ENCODE measurements around the gene BTBD2. TPM values are rescaled to one million over a fixed set of nuclear protein-coding genes. Genes with fewer than 3 reads are reported as not detected.

BTBD2 gene
- polyA plus RNA-seq, 2 donors: 40.0 to 48.9 TPM

DNA sequence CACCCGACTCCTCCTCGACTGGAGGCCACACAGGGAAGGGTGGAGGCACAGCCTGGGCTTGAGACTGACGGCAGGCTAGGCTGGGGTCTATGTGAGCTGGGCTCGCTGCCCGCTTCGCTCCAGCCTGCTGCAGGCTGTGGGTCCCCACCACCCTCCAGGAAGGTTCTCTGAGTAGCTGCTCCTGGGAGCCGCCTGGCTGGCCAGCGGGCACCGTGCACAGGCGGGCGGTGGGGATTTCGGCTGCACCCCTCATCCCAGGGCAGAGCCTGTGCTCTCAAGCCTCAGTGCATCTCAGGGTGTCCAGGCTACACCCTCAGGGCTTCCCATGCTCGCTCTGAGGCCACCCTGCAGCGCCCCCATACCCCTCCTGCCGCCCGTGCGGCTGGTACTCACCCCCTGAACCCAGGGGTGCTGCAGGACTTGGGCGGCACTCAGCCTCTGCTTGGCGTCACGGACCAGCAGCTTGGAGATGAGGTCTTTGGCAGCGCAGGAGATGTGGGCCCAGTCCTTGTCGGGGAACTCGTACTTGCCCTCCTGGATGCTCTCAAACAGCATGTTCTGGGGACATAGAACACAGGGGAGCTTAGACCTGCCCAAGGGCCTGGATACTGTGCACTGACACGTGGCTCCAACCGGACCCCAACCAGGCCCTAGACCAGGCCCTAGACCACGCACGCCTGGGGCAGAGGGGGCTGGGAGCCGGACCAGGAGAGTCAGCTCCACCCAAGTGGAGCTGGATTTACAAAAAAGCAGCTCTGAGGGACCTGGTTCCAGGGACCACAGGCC lies 25.3 kb upstream of the BTBD2 start:
- H3K4me3 ChIP-seq (ENCODE audit: low read depth in 1 of 2, low read length in 2 of 2): no peak overlapping the region
- peaks cover 14 to 44% of the 10 kb centered on the region in 2 donors for H3K4me1 ChIP-seq (ENCODE audit: control insufficient read depth in 2 of 2, insufficient read depth in 2 of 2, low read length in 1 of 2)
- peak overlapping the region; percentile 95 to 97 for H3K27ac ChIP-seq (ENCODE audit: low read depth in 2 of 2, low read length in 1 of 2)
- WGBS, 2 donors: 77 to 82% methylated on average over 28 of the region's 28 CpGs
- H3K9me3 ChIP-seq (ENCODE audit: control insufficient read depth in 2 of 2, insufficient read depth in 1 of 2, low read depth in 1 of 2, low read length in 1 of 2): peaks cover 0 to 2% of the 10 kb centered on the region in 2 donors
- H3K36me3 ChIP-seq (ENCODE audit: control insufficient read depth in 2 of 2, insufficient read depth in 2 of 2, low read length in 1 of 2): peaks cover 6 to 55% of the 10 kb centered on the region in 2 donors
- H3K27me3 ChIP-seq (ENCODE audit: control insufficient read depth in 1 of 2, insufficient read depth in 2 of 2, low read length in 2 of 2): no peaks in the 10 kb centered on the region

DNA sequence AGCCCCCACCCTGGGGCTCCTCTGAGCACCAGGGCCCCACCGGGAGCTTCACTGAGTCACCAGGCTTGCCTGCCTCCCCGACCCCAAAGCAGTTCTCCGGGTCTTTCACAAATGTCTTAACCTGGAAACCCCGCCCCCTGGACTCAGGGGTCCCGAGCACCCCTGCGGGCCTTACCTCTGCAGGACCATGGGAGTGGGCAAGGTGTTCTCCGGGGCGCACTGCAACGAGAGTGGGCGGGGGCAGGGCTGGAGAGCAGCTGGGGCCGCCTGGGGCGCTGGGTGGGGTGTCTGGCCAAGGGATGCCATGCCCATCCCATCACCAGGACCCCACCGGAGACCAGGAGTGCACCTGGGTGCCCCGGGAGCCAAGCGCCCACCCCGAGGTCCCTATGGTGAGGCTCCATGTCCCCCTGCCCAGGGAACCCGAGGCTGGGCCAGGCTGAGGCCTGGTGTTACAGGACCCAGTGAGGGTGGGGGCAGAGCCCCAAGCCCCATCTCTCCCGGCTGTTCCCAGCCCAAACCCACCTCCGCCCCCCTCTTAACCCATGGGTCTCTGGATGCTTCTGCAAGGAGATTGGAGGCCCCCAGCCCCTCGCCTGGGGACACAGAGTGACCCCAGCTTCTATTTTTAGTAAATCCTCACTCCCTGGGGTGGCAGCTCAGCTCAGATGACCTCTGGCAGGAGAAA lies 24.6 kb upstream of the BTBD2 start:
- Histone ChIP-seq H3K4me1 (ENCODE audit: control insufficient read depth in 2 of 2, insufficient read depth in 2 of 2, low read length in 1 of 2) (peaks cover 9 to 37% of the 10 kb centered on the region in 2 donors), H3K27me3 (ENCODE audit: control insufficient read depth in 1 of 2, insufficient read depth in 2 of 2, low read length in 2 of 2) (no peaks in the 10 kb centered on the region), H3K4me3 (ENCODE audit: low read depth in 1 of 2, low read length in 2 of 2) (no peak overlapping the region), H3K9me3 (ENCODE audit: control insufficient read depth in 2 of 2, insufficient read depth in 1 of 2, low read depth in 1 of 2, low read length in 1 of 2) (peaks cover 0 to 9% of the 10 kb centered on the region in 2 donors), H3K36me3 (ENCODE audit: control insufficient read depth in 2 of 2, insufficient read depth in 2 of 2, low read length in 1 of 2) (peaks cover 3 to 51% of the 10 kb centered on the region in 2 donors), H3K27ac (ENCODE audit: low read depth in 2 of 2, low read length in 1 of 2) (peak overlapping the region; percentile 95 to 97)
- WGBS, 2 donors: 71 to 75% methylated on average over 19 to 20 of the region's 20 CpGs

DNA sequence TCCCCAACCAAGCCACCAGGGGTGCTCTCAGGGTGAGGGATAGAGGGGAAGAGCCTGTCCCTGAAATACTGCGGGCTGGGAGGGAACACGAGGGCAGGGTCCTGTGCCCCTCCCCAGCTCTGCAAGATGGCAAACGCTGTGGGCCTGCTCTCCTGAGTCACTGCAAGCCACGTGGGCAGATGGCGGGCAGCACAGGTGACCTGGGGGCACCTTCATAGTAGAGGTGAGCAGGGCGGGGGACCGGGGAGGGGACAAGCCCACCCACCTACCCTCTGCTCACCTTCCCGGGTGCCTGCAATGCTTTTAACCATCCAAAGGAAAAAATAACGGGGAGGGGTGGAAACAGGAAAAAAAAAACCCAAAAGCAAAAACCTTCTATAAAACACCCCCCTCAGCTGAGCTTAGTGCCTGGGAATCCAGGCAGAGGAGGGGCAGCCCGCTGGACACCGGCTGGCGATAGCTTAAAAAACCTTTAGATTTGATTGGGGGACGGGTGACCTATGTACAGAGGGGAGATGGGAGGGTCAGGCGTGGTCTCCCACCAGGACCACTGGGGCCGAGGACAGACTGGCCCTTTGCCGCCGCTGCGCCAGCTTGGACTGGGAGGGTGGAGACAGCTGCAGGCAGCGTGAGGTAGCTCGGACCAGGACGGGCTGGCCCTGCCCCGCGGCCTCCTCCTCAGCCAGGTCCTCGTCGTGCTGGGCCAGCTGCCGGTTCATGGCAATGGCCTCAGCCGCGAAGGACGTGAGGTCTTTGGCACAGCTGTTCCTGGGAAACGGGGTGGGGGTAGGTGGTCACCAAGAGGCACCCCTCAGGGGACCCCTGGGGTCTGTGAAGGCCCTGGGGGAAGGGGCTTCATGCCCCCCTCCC lies 23.8 kb upstream of the BTBD2 start:
- H3K4me3 ChIP-seq (ENCODE audit: low read depth in 1 of 2, low read length in 2 of 2): no peak overlapping the region
- H3K4me1 ChIP-seq (ENCODE audit: control insufficient read depth in 2 of 2, insufficient read depth in 2 of 2, low read length in 1 of 2): peaks cover 9 to 30% of the 10 kb centered on the region in 2 donors
- peaks cover 3 to 44% of the 10 kb centered on the region in 2 donors for H3K36me3 ChIP-seq (ENCODE audit: control insufficient read depth in 2 of 2, insufficient read depth in 2 of 2, low read length in 1 of 2)
- peak overlapping the region; percentile 14 to 50 for H3K27ac ChIP-seq (ENCODE audit: low read depth in 2 of 2, low read length in 1 of 2)
- WGBS, 2 donors: 78 to 83% methylated on average over 30 of the region's 30 CpGs
- peaks cover 0 to 9% of the 10 kb centered on the region in 2 donors for H3K9me3 ChIP-seq (ENCODE audit: control insufficient read depth in 2 of 2, insufficient read depth in 1 of 2, low read depth in 1 of 2, low read length in 1 of 2)
- H3K27me3 ChIP-seq (ENCODE audit: control insufficient read depth in 1 of 2, insufficient read depth in 2 of 2, low read length in 2 of 2): no peaks in the 10 kb centered on the region

DNA sequence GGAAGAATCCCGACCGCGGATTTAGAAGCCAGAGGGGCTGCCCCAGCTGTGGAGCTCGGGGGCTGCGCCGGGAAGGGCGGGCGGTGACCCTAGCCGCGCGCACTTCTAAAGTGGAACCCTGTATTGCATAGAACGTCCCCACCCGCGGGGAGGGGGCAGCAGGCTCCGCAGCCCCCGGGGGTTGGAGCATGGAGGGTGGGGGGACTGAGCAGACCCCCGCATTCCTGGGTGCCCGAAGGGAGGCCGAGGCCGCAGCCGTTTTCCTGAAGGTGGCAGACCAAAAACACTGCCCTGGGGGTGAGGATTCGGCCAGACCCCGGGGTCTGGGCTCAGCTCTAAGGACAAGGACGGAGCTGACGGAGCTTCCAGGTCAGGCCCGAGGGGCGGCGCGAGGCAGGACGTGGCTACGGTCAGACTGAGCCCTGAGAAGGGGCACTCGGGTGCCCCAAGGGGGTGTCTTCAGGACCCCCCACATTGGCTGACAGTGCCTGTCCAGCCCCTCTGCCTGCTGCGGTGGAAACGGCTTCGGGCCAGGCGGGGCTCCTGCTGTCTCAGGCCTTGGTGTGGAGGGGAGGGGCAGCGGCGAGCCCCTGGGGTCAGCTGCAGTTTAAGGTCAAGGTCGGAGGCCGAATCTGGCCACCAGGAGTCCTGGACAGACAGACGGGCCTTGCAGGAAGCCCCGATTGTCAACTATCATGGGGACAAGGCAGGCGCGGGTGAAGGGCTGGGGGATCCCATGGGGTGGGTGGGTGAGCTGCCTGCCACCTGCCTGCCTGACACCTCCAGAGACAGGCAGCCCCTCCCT lies 23.0 kb upstream of the BTBD2 start:
- 86% methylated on average over 40 to 44 of the region's 44 CpGs for WGBS, 2 donors
- H3K9me3 ChIP-seq (ENCODE audit: control insufficient read depth in 2 of 2, insufficient read depth in 1 of 2, low read depth in 1 of 2, low read length in 1 of 2): peaks cover 0 to 9% of the 10 kb centered on the region in 2 donors
- H3K27ac ChIP-seq (ENCODE audit: low read depth in 2 of 2, low read length in 1 of 2): peak overlapping the region in 1 of 2 donors; percentile 2
- H3K36me3 ChIP-seq (ENCODE audit: control insufficient read depth in 2 of 2, insufficient read depth in 2 of 2, low read length in 1 of 2): peaks cover 3 to 40% of the 10 kb centered on the region in 2 donors
- H3K27me3 ChIP-seq (ENCODE audit: control insufficient read depth in 1 of 2, insufficient read depth in 2 of 2, low read length in 2 of 2): no peaks in the 10 kb centered on the region
- H3K4me3 ChIP-seq (ENCODE audit: low read depth in 1 of 2, low read length in 2 of 2): no peak overlapping the region
- peaks cover 9 to 26% of the 10 kb centered on the region in 2 donors for H3K4me1 ChIP-seq (ENCODE audit: control insufficient read depth in 2 of 2, insufficient read depth in 2 of 2, low read length in 1 of 2)

DNA sequence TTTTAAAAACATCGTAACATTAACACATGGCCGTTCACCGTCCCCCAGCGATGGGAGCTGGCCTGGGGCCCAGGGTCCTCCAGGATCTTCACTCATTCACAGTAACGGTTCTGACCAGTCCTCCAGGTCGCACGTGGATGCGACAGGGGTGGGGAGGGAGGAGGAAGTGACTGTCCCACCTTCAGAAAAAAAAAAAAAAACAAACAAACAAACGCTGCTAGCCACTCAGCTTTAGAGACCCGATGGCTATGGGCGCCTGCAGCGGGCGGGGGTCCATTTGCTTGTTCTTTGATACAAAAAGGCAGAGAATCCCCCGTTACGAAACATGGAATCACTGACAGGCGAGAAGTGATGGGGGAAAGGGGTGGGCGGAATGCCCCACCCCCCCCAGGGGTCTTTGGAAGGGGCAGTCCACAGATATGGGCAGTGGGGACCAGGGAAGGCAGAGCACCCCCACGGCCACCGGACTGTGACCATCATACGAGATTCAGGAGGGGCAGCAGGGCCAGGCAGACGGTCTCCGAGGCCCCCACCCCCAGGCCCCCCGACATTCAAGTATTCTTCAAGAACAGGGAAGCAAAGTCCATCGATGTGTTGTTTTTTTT lies 22.2 kb upstream of the BTBD2 start:
- Histone ChIP-seq H3K27ac (ENCODE audit: low read depth in 2 of 2, low read length in 1 of 2) (peak overlapping the region in 1 of 2 donors; percentile 27), H3K4me1 (ENCODE audit: control insufficient read depth in 2 of 2, insufficient read depth in 2 of 2, low read length in 1 of 2) (peaks cover 5 to 19% of the 10 kb centered on the region in 2 donors)
- 72 to 76% methylated on average over 24 of the region's 24 CpGs for WGBS, 2 donors

DNA sequence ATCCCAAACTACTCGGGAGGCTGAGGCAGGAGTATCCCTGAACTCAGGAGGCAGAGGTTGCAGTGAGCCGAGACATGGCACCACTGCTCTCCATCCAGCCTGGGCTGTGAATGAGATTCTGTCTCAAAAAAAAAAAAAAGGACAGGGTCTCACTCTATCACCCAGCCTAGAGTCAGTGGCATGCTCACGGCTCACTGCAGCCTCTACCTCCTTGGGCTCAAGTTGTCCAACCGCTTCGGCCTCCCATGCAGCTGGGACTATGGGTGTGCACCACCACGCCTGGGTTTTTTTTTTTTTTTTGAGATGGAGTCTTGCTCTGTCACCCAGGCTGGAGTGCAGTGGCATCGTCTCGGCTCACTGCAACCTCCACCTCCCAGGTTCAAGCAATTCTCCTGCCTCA lies 20.9 kb upstream of the BTBD2 start:
- peak overlapping the region in 1 of 2 donors; percentile 9 for H3K27ac ChIP-seq (ENCODE audit: low read depth in 2 of 2, low read length in 1 of 2)
- WGBS, 2 donors: 90 to 97% methylated on average over 8 of the region's 8 CpGs

More for the DNA sequence above, 22.2 kb upstream of the BTBD2 start:
- H3K9me3 ChIP-seq (ENCODE audit: control insufficient read depth in 2 of 2, insufficient read depth in 1 of 2, low read depth in 1 of 2, low read length in 1 of 2): peaks cover 0 to 9% of the 10 kb centered on the region in 2 donors
- H3K27me3 ChIP-seq (ENCODE audit: control insufficient read depth in 1 of 2, insufficient read depth in 2 of 2, low read length in 2 of 2): no peaks in the 10 kb centered on the region
- H3K4me3 ChIP-seq (ENCODE audit: low read depth in 1 of 2, low read length in 2 of 2): no peak overlapping the region
- H3K36me3 ChIP-seq (ENCODE audit: control insufficient read depth in 2 of 2, insufficient read depth in 2 of 2, low read length in 1 of 2): peaks cover 3 to 35% of the 10 kb centered on the region in 2 donors

DNA sequence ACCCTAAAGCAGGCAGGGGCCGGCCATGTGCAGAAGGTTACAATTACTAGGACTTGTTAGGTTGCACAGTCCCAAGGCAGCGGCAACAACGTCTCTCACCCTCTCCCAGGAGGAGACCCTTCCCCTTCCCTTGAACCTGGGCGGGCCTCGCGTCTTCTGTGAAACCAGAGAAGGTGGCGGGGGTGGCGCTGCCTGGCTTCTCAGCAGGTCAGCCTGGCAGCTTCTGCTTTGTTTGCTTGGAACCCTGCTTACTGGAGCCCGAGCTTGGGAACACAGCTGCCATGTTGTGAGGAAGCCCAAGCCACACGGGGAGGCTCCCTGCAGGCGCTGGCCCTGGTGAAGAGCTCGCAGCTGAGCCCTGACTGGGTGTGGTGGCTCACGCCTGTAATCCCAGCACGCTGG lies 20.1 kb upstream of the BTBD2 start:
- Histone ChIP-seq H3K4me3 (ENCODE audit: low read depth in 1 of 2, low read length in 2 of 2) (no peak overlapping the region), H3K27me3 (ENCODE audit: control insufficient read depth in 1 of 2, insufficient read depth in 2 of 2, low read length in 2 of 2) (no peaks in the 10 kb centered on the region), H3K27ac (ENCODE audit: low read depth in 2 of 2, low read length in 1 of 2) (peak overlapping the region; percentile 34 to 82), H3K4me1 (ENCODE audit: control insufficient read depth in 2 of 2, insufficient read depth in 2 of 2, low read length in 1 of 2) (peaks cover 0 to 7% of the 10 kb centered on the region in 2 donors), H3K9me3 (ENCODE audit: control insufficient read depth in 2 of 2, insufficient read depth in 1 of 2, low read depth in 1 of 2, low read length in 1 of 2) (peaks cover 0 to 9% of the 10 kb centered on the region in 2 donors), H3K36me3 (ENCODE audit: control insufficient read depth in 2 of 2, insufficient read depth in 2 of 2, low read length in 1 of 2) (peaks cover 3 to 21% of the 10 kb centered on the region in 2 donors)
- 83% methylated on average over 14 of the region's 14 CpGs for WGBS, 2 donors

More for the DNA sequence above, 20.9 kb upstream of the BTBD2 start:
- Histone ChIP-seq H3K4me1 (ENCODE audit: control insufficient read depth in 2 of 2, insufficient read depth in 2 of 2, low read length in 1 of 2) (peaks cover under 1 to 14% of the 10 kb centered on the region in 2 donors), H3K9me3 (ENCODE audit: control insufficient read depth in 2 of 2, insufficient read depth in 1 of 2, low read depth in 1 of 2, low read length in 1 of 2) (peaks cover 0 to 9% of the 10 kb centered on the region in 2 donors), H3K27me3 (ENCODE audit: control insufficient read depth in 1 of 2, insufficient read depth in 2 of 2, low read length in 2 of 2) (no peaks in the 10 kb centered on the region), H3K4me3 (ENCODE audit: low read depth in 1 of 2, low read length in 2 of 2) (no peak overlapping the region), H3K36me3 (ENCODE audit: control insufficient read depth in 2 of 2, insufficient read depth in 2 of 2, low read length in 1 of 2) (peaks cover 3 to 28% of the 10 kb centered on the region in 2 donors)

DNA sequence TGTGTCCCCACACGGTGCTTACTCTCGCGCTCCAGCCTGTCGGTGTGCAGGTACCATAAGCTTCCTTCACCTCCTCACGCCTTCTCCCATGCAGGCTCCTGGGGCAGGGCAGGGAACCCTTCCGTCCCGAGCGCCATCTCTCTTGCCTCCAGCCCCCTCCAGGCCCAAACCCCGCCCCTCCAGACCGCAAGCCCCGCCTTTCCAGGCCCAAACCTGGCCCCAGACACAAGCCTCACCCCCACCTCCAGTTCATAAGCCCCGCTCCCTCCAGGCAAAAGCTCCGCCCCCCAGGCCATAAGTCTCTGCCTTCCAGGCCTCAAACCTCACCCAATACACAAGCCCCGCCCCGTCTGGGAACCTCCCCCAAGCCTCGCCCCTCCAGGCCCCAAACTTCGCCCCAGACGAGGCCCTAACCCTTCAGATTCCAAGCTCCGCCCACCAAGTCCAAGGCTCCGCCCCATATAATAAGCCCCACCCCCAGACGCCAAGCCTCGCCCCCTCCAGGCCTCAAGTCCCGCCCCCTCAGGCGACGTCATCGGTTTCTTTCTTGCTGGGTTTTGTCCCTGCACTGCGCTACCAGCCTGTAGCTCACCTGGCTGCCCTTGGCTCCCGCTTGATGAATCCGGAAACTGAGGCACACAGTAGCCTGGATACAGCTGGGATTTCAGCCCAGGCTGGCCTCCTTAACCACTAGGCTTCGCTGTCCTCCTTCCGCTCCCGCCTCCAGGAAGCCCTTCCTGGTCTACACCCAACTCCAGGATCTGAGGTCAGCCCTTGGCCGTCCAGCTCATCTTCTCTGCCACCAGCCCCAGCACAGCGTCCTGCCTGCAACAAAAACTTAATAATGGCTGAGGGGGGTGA lies 19.4 kb upstream of the BTBD2 start:
- H3K4me3 ChIP-seq (ENCODE audit: low read depth in 1 of 2, low read length in 2 of 2): no peak overlapping the region
- H3K27me3 ChIP-seq (ENCODE audit: control insufficient read depth in 1 of 2, insufficient read depth in 2 of 2, low read length in 2 of 2): no peaks in the 10 kb centered on the region
- peaks cover 0 to 6% of the 10 kb centered on the region in 2 donors for H3K4me1 ChIP-seq (ENCODE audit: control insufficient read depth in 2 of 2, insufficient read depth in 2 of 2, low read length in 1 of 2)
- H3K9me3 ChIP-seq (ENCODE audit: control insufficient read depth in 2 of 2, insufficient read depth in 1 of 2, low read depth in 1 of 2, low read length in 1 of 2): peaks cover 0 to 9% of the 10 kb centered on the region in 2 donors
- peaks cover 3 to 14% of the 10 kb centered on the region in 2 donors for H3K36me3 ChIP-seq (ENCODE audit: control insufficient read depth in 2 of 2, insufficient read depth in 2 of 2, low read length in 1 of 2)
- WGBS, 2 donors: 38 to 44% methylated on average over 34 of the region's 34 CpGs
- peak overlapping the region; percentile 65 to 82 for H3K27ac ChIP-seq (ENCODE audit: low read depth in 2 of 2, low read length in 1 of 2)

All from esophagus (tissue), 2 donors.